Airway epithelial cell (primary cell): ENCODE measurements around the gene LY6G6D. TPM values are rescaled to one million over a fixed set of nuclear protein-coding genes. Genes with fewer than 3 reads are reported as not detected.

Source experiments
- total RNA-seq: library from RNA; depleted of rRNA; stranded (reverse); fragments of >200 nt; gene quantifications from 2 replicates; pipeline ENCODE4 v1.2.3, GENCODE V29; 2015

The LY6G6D gene
- total RNA-seq, 1 donor from 2014 or later: not detected

Other genes starting within 250 kb of the LY6G6D start
- 5.2 and 9.3 TPM in 2 replicates for gene MICB, start 217.2 kb upstream of the LY6G6D start, total RNA-seq
- not detected in 2 replicates for gene MCCD1, start 186.4 kb upstream of the LY6G6D start, total RNA-seq
- 291 and 399 TPM in 2 replicates for gene DDX39B, start 173.3 kb upstream of the LY6G6D start, total RNA-seq
- gene ATP6V1G2, start 168.7 kb upstream of the LY6G6D start, total RNA-seq: 0.19 and 0.28 TPM in 2 replicates
- 16.3 and 17.6 TPM in 2 replicates for gene NFKBIL1, start 167.7 kb upstream of the LY6G6D start, total RNA-seq
- gene LTA, start 143.1 kb upstream of the LY6G6D start, total RNA-seq: not detected in 2 replicates
- 0.23 and 0.28 TPM in 2 replicates for gene TNF, start 139.8 kb upstream of the LY6G6D start, total RNA-seq
- 0.85 and 1.5 TPM in 2 replicates for gene LTB, start 132.9 kb upstream of the LY6G6D start, total RNA-seq
- not detected in 2 replicates for gene LST1, start 129.1 kb upstream of the LY6G6D start, total RNA-seq
- not detected in 2 replicates for gene NCR3, start 122.3 kb upstream of the LY6G6D start, total RNA-seq
- gene AIF1, start 100.1 kb upstream of the LY6G6D start, total RNA-seq: not detected in 2 replicates
- 63.4 and 119 TPM in 2 replicates for gene PRRC2A, start 94.6 kb upstream of the LY6G6D start, total RNA-seq
- gene BAG6, start 62.7 kb upstream of the LY6G6D start, total RNA-seq: 200 and 272 TPM in 2 replicates
- 2.3 and 3.9 TPM in 2 replicates for gene APOM, start 59.5 kb upstream of the LY6G6D start, total RNA-seq
- 17.0 and 18.1 TPM in 2 replicates for gene C6orf47, start 54.6 kb upstream of the LY6G6D start, total RNA-seq
- gene GPANK1, start 50.4 kb upstream of the LY6G6D start, total RNA-seq: 14.5 and 14.7 TPM in 2 replicates
- 236 and 271 TPM in 2 replicates for gene CSNK2B, start 49.3 kb upstream of the LY6G6D start, total RNA-seq
- gene LY6G5B, start 45.4 kb upstream of the LY6G6D start, total RNA-seq: 0.60 and 2.1 TPM in 2 replicates
- gene LY6G5C, start 34.3 kb upstream of the LY6G6D start, total RNA-seq: 0.42 and 0.79 TPM in 2 replicates
- gene ABHD16A, start 12.0 kb upstream of the LY6G6D start, total RNA-seq: 26.8 and 31.6 TPM in 2 replicates
- not detected in 2 replicates for gene LY6G6F, start 8.5 kb upstream of the LY6G6D start, total RNA-seq
- 1.5 and 3.7 TPM in 2 replicates for gene LY6G6C, start 6.4 kb downstream of the LY6G6D start, total RNA-seq
- 0.49 TPM in 1 of 2 replicates, not detected in the other for gene MPIG6B, start 8.0 kb downstream of the LY6G6D start, total RNA-seq
- gene DDAH2, start 14.0 kb downstream of the LY6G6D start, total RNA-seq: 28.1 and 43.2 TPM in 2 replicates
- gene CLIC1, start 21.2 kb downstream of the LY6G6D start, total RNA-seq: 445 and 657 TPM in 2 replicates
- 10.5 and 12.6 TPM in 2 replicates for gene MSH5, start 24.7 kb downstream of the LY6G6D start, total RNA-seq
- 0.63 and 2.0 TPM in 2 replicates for gene SAPCD1, start 47.3 kb downstream of the LY6G6D start, total RNA-seq
- gene VWA7, start 62.0 kb downstream of the LY6G6D start, total RNA-seq: 1.6 and 2.8 TPM in 2 replicates
- gene VARS1, start 80.4 kb downstream of the LY6G6D start, total RNA-seq: 109 and 115 TPM in 2 replicates
- gene LSM2, start 91.6 kb downstream of the LY6G6D start, total RNA-seq: 73.8 and 83.4 TPM in 2 replicates
- 0.14 and 0.21 TPM in 2 replicates for gene HSPA1L, start 99.9 kb downstream of the LY6G6D start, total RNA-seq
- 85.4 and 93.2 TPM in 2 replicates for gene HSPA1A, start 100.2 kb downstream of the LY6G6D start, total RNA-seq
- 172 and 180 TPM in 2 replicates for gene HSPA1B, start 112.4 kb downstream of the LY6G6D start, total RNA-seq
- 34.1 and 39.3 TPM in 2 replicates for gene NEU1, start 147.5 kb downstream of the LY6G6D start, total RNA-seq
- 4.2 and 7.5 TPM in 2 replicates for gene SLC44A4, start 163.6 kb downstream of the LY6G6D start, total RNA-seq
- 29.7 and 35.3 TPM in 2 replicates for gene EHMT2, start 182.3 kb downstream of the LY6G6D start, total RNA-seq
- gene ZBTB12, start 186.7 kb downstream of the LY6G6D start, total RNA-seq: 0.46 and 0.99 TPM in 2 replicates
- 0.21 TPM in 1 of 2 replicates, not detected in the other for gene C2, start 212.4 kb downstream of the LY6G6D start, total RNA-seq
- 3.1 and 3.9 TPM in 2 replicates for gene CFB, start 230.7 kb downstream of the LY6G6D start, total RNA-seq
- 77.9 and 106 TPM in 2 replicates for gene NELFE, start 243.6 kb downstream of the LY6G6D start, total RNA-seq
- 42.3 and 66.5 TPM in 2 replicates for gene SKIC2, start 243.8 kb downstream of the LY6G6D start, total RNA-seq